CD14-positive monocyte (primary cell): ENCODE results near the gene DBN1. TPM values are rescaled to one million over a fixed set of nuclear protein-coding genes. Genes with fewer than 3 reads are reported as not detected.

Experiments used
- DNase-seq, 3 donors: peaks; one replicate each; pipeline ENCODE4 v3.0.0-alpha.2; 2011 to 2022
- H2AFZ ChIP-seq: 2 replicates; pipeline ENCODE4 v1.6.0; 2012; ENCODE audit warnings: mild to moderate bottlenecking, low read depth, low read length, inconsistent platforms; ENCODE audit not compliant: insufficient read depth, poor library complexity, severe bottlenecking
- H3K27ac ChIP-seq, 2 donors: 1 replicate in 1 of 2; 2 replicates in 1 of 2; pipeline ENCODE4 v1.5.1; 2012 to 2013; ENCODE audit warnings: low read length in 2 of 2, control low read depth in 1 of 2, inconsistent platforms in 1 of 2, low read depth in 1 of 2, mild to moderate bottlenecking in 1 of 2
- H3K27me3 ChIP-seq, 2 donors: one replicate each; pipeline versions ENCODE4 v1.6.0 to v1.6.1; 2011 to 2013; ENCODE audit warnings: low read length in 2 of 2; ENCODE audit not compliant: control insufficient read depth in 2 of 2, insufficient read depth in 2 of 2
- H3K36me3 ChIP-seq, 2 donors: replicated peaks in 1 of 2; 1 replicate in 1 of 2; 2 replicates in 1 of 2; pipeline versions ENCODE4 v1.5.1 to v1.6.1; 2012 to 2013; ENCODE audit warnings: low read length in 2 of 2, control low read depth in 1 of 2, inconsistent platforms in 1 of 2, mild to moderate bottlenecking in 1 of 2; ENCODE audit not compliant: insufficient read depth in 2 of 2, control insufficient read depth in 1 of 2
- H3K4me1 ChIP-seq, 2 donors: 1 replicate in 1 of 2; 2 replicates in 1 of 2; pipeline versions ENCODE4 v1.5.1 to v1.6.1; 2012 to 2013; ENCODE audit warnings: low read length in 2 of 2, control low read depth in 1 of 2, inconsistent platforms in 1 of 2, mild to moderate bottlenecking in 1 of 2, moderate library complexity in 1 of 2; ENCODE audit not compliant: insufficient read depth in 2 of 2, control insufficient read depth in 1 of 2
- H3K4me2 ChIP-seq: replicated peaks from 2 replicates; pipeline ENCODE3; 2012; ENCODE audit warnings: low read length, moderate library complexity, mild to moderate bottlenecking; ENCODE audit not compliant: poor library complexity, severe bottlenecking; ENCODE audit errors: extremely low read depth
- H3K4me3 ChIP-seq, 3 experiments: fragments of 200-600 bp in 1 of 3; sonication (generic) in 1 of 3; replicated peaks in 1 of 3; 1 replicate in 2 of 3; 2 replicates in 1 of 3; pipeline ENCODE4 v1.5.1; 2011 to 2013; ENCODE audit warnings: low read length in 3 of 3, mild to moderate bottlenecking in 3 of 3, control low read depth in 2 of 3, low read depth in 2 of 3, inconsistent platforms in 1 of 3, moderate library complexity in 1 of 3
- H3K79me2 ChIP-seq: 2 replicates; pipeline ENCODE4 v1.6.0; 2012; ENCODE audit warnings: mild to moderate bottlenecking, control low read depth, inconsistent platforms, low read length, moderate library complexity; ENCODE audit not compliant: insufficient read depth
- H3K9ac ChIP-seq: 2 replicates; pipeline ENCODE4 v1.6.0; 2017; ENCODE audit warnings: low read length, mild to moderate bottlenecking; ENCODE audit not compliant: insufficient read depth, poor library complexity, severe bottlenecking
- H3K9me3 ChIP-seq, 2 donors: replicated peaks in 1 of 2; 1 replicate in 1 of 2; 2 replicates in 1 of 2; pipeline versions ENCODE4 v1.5.1 to v1.6.1; 2012 to 2013; ENCODE audit warnings: low read length in 2 of 2, control low read depth in 1 of 2; ENCODE audit not compliant: control insufficient read depth in 1 of 2, insufficient read depth in 1 of 2
- H4K20me1 ChIP-seq: 2 replicates; pipeline ENCODE4 v1.6.0; 2012; ENCODE audit warnings: mild to moderate bottlenecking, low read length, control low read depth, moderate library complexity; ENCODE audit not compliant: insufficient read depth
- H3K27ac Mint-ChIP-seq, 7 donors: one replicate each; pipeline ENCODE4 v1.8.0; 2020; ENCODE audit warnings: mild to moderate bottlenecking in 7 of 7, mixed read lengths in 7 of 7, moderate library complexity in 6 of 7, inconsistent platforms in 2 of 7
- H3K27me3 Mint-ChIP-seq, 3 donors: one replicate each; pipeline ENCODE4 v1.8.0; 2021 to 2022; ENCODE audit warnings: low read depth in 3 of 3, mild to moderate bottlenecking in 3 of 3, mixed read lengths in 3 of 3, moderate library complexity in 3 of 3, inconsistent platforms in 1 of 3
- H3K36me3 Mint-ChIP-seq, 2 donors: one replicate each; pipeline ENCODE4 v1.8.0; 2020; ENCODE audit warnings: mixed read lengths in 2 of 2, inconsistent platforms in 1 of 2, mild to moderate bottlenecking in 1 of 2
- H3K4me1 Mint-ChIP-seq: one replicate; pipeline ENCODE4 v1.8.0; 2020; ENCODE audit warnings: mild to moderate bottlenecking, mixed read lengths
- H3K4me3 Mint-ChIP-seq, 2 donors: one replicate each; pipeline ENCODE4 v1.8.0; 2020; ENCODE audit warnings: mild to moderate bottlenecking in 2 of 2, mixed read lengths in 2 of 2, moderate library complexity in 1 of 2
- H3K9me3 Mint-ChIP-seq, 7 donors: one replicate each; pipeline ENCODE4 v1.8.0; 2020 to 2022; ENCODE audit warnings: mixed read lengths in 7 of 7, mild to moderate bottlenecking in 6 of 7, moderate library complexity in 6 of 7, inconsistent platforms in 2 of 7
- CTCF ChIP-seq: fragments of 200-600 bp; IDR thresholded peaks from one replicate; pipeline ENCODE4 v1.8.0; 2022; ENCODE audit warnings: antibody characterized with exemption, mild to moderate bottlenecking
- WGBS: methylation state at CpG from one replicate; pipeline ENCODE4 v1.1.5; 2013; ENCODE audit warnings: missing lambda C conversion rate; ENCODE audit not compliant: insufficient coverage; 5-methylcytosine and 5-hydroxymethylcytosine counted together
- intact Hi-C, 2 donors: fragments of 100-400 bp; cut with micrococcal nuclease; formaldehyde crosslinking; loops; one replicate each; pipeline versions ENCODE4 v1.15.0 to v1.15.1; 2023
- polyA plus RNA-seq, 3 donors: library from polyadenylated mRNA; depleted of rRNA in 1 of 3; unstranded in 2 of 3; stranded (reverse) in 1 of 3; fragments of 300-500 nt in 2 of 3; fragments of >200 nt in 1 of 3; fragmentation: Illumina TruSeq in 2 of 3; gene quantifications; 1 replicate in 2 of 3; 2 replicates in 1 of 3; pipeline ENCODE4 v1.2.3, GENCODE V29; 2012 to 2021

DBN1 gene
- polyA plus RNA-seq, 3 donors, result 0.71 to 1.6 (median 0.73) TPM

- no peak overlapping the region for H3K9ac ChIP-seq
- no peak overlapping the region for H3K4me3 ChIP-seq
- H4K20me1 ChIP-seq, result peaks cover 100% of the 10 kb centered on the region
- H3K27me3 ChIP-seq, result no peaks in the 10 kb centered on the region
- H3K9me3 Mint-ChIP-seq, result peaks cover 0 to 3% (median 0%) of the 10 kb centered on the region in 7 donors
- H3K36me3 Mint-ChIP-seq, result peaks cover 71 to 78% of the 10 kb centered on the region in 2 donors
- H3K36me3 ChIP-seq, result peaks cover 74 to 84% of the 10 kb centered on the region in 2 donors
- H3K27ac ChIP-seq, result no peak overlapping the region
- intact Hi-C loops, result no loop called here
- H3K4me1 ChIP-seq, result peaks cover 11 to 22% of the 10 kb centered on the region in 2 donors
- no peak for TF ChIP-seq CTCF
- WGBS, result 91% methylated on average over 21 of the region's 24 CpGs
- no peak for DNase-seq
- H3K9me3 ChIP-seq, result no peaks in the 10 kb centered on the region
- peaks cover 3 to 5% (median 4%) of the 10 kb centered on the region in 3 donors for H3K27me3 Mint-ChIP-seq
- H3K79me2 ChIP-seq, result peaks cover 11% of the 10 kb centered on the region
- H3K27ac Mint-ChIP-seq, result peak overlapping the region in 1 of 7 donors; percentile 16
- H2AFZ ChIP-seq, result no peak overlapping the region
- H3K4me3 Mint-ChIP-seq, result no peak overlapping the region
- H3K4me1 Mint-ChIP-seq, result peaks cover 24% of the 10 kb centered on the region
- no peak overlapping the region for H3K4me2 ChIP-seq
Measured at GRCh38 chr5:177440211-177440989, 33.0 kb downstream of the DBN1 start.

GRCh38 chr5:177439518-177440053 is 33.8 kb downstream of the DBN1 start:
- TF ChIP-seq CTCF, result no peak
- Histone ChIP-seq H3K79me2 (peaks cover 16% of the 10 kb centered on the region), H3K9me3 (no peaks in the 10 kb centered on the region), H3K4me3 (no peak overlapping the region), H3K27ac (no peak overlapping the region), H2AFZ (no peak overlapping the region), H3K27me3 (no peaks in the 10 kb centered on the region), H4K20me1 (peaks cover 100% of the 10 kb centered on the region), H3K9ac (no peak overlapping the region), H3K36me3 (peaks cover 82 to 92% of the 10 kb centered on the region in 2 donors), H3K4me1 (peaks cover 9 to 14% of the 10 kb centered on the region in 2 donors), H3K4me2 (no peak overlapping the region)
- H3K27ac Mint-ChIP-seq, result no peak overlapping the region
- H3K36me3 Mint-ChIP-seq, result peaks cover 78 to 86% of the 10 kb centered on the region in 2 donors
- H3K27me3 Mint-ChIP-seq, result peaks cover 0 to 5% (median 4%) of the 10 kb centered on the region in 3 donors
- peaks cover 16% of the 10 kb centered on the region for H3K4me1 Mint-ChIP-seq
- peaks cover 0 to 3% (median 0%) of the 10 kb centered on the region in 7 donors for H3K9me3 Mint-ChIP-seq
- 100% methylated on average over 3 of the region's 4 CpGs for WGBS
- no peak for DNase-seq
- intact Hi-C loops, result no loop called here
- no peak overlapping the region for H3K4me3 Mint-ChIP-seq
